Measurements from ENCODE around the gene MCTP1.

GRCh38 chr5:95080441-95080840 lies 204.5 kb downstream of the MCTP1 start:
- no peak for TF ChIP-seq CTCF (IDR thresholded peaks at IDR 0.05 in 4 of 5, conservative IDR thresholded peaks at IDR 0.05 in 1 of 5)
- TF ChIP-seq POLR2A (IDR thresholded peaks at IDR 0.05) = no peak
